HG03460 (cell line): ENCODE results near the gene SLC35G1.

Source experiments
- ATAC-seq: cut with Tn5 transposase; IDR thresholded peaks from one replicate; pipeline ENCODE4 v1.9.1; 2021; ENCODE audit not compliant: unreplicated experiment

SLC35G1 gene

GRCh38 chr10:93875032-93875358, 18.8 kb upstream of the SLC35G1 start:
- no peak for ATAC-seq

GRCh38 chr10:93876381-93876780, 17.4 kb upstream of the SLC35G1 start:
- no peak for ATAC-seq

- ATAC-seq, result no peak
These were observed 14.5 kb upstream of the SLC35G1 start for GRCh38 chr10:93879273-93879672.

GRCh38 chr10:93894516-93895378, 969 bp downstream of the SLC35G1 start:
- no peak for ATAC-seq

GRCh38 chr10:93897070-93897780, 3.4 kb downstream of the SLC35G1 start:
- ATAC-seq, result no peak

DNA sequence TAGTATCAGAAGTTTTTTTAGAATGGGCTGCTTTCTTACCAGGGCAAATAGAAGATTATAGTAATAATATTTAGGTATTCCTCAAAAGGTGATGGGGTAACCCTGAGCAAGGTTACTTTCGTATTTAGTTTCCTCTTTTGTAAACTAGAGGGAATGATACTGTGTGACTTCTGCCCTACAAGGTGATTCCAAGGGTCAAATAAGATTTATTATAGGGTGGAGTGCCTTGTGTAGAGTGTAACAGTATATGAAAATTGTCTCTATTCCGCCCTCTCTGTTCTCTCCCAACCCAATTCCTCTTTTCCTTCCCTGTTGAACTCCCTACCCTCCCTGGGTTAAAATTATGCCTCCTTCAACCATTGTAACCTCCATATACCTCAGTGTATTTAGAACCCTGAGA, 5.3 kb downstream of the SLC35G1 start:
- no peak for ATAC-seq

DNA sequence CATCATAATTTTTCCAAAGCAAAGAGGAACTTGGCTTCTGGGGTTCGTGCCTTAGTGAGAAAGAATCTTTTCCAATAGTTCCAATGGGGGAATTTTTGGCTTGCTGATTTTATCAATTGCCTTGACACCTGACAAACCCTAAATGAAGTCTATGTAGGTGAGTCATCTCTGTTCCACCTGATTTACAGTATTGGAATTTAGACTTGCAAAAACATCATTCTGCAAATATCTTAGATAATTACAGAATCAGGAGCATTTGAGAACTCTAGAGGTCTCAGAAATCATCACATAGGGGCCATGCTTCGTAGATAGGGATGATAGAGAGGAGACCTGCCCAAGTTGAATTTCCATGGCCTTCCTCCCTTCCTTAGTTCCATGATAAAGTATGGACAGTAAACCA, 9.3 kb downstream of the SLC35G1 start:
- no peak for ATAC-seq

DNA sequence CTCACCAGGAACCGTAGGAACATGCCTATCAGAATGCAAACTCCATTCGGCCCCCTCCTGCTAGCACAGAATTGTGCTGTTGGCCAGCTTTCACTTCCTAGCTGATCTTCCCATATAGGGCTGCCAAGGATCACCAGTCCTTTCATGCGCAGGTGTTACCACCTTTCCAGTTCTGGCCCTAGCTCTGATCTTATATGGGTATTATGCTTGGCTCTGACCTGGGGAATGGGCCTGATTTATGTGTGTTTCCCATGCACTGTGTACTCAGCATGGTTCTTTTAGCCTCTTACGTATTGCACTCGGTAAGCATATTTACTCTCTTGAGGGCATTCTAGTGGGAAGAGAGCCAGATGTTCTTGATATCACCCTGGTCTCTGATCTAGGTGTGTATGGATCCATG, 11.1 kb downstream of the SLC35G1 start:
- ATAC-seq, result no peak

GRCh38 chr10:93907059-93907458, 13.3 kb downstream of the SLC35G1 start:
- ATAC-seq, result no peak

DNA sequence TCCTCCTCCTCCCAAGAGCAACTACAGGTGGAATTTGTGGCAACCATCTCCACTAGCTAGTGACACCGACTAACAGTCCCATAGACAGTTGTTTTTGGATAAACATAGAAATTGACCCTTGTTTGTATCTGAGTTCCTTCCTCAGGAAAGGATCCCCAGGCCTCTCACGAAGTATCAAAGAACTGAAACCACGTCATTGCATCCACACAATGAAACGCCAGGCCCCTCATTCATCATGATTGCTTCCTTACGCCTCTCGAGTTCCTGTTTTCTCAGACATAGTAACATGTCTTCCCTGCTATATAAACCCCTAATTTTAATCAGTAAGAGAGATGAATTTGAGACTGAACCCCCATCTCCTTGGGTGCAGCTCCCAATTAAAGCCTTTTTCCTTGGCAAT, 18.1 kb downstream of the SLC35G1 start:
- no peak for ATAC-seq

GRCh38 chr10:93912444-93912843, 18.7 kb downstream of the SLC35G1 start:
- no peak for ATAC-seq

DNA sequence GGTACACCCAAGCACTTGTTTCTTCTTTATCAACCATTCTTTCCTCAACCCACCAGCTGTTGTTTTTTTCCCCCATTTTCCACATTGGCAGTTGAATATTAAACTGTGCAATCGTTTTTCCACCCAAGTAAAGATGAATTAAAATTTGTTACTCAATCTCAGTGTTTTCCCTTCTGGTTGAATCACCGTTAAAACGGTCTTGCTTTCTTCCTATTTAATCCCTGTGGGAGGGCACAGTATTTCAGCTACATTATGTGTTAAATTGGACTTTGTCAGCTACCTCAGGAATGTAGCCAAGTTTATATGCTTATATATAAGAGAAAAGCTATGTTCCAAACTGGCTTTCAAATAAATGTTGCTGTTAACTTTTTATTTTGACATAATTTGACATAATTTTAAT, 19.9 kb downstream of the SLC35G1 start:
- no peak for ATAC-seq

- no peak for ATAC-seq
These were observed 21.8 kb downstream of the SLC35G1 start for GRCh38 chr10:93915598-93915997.

DNA sequence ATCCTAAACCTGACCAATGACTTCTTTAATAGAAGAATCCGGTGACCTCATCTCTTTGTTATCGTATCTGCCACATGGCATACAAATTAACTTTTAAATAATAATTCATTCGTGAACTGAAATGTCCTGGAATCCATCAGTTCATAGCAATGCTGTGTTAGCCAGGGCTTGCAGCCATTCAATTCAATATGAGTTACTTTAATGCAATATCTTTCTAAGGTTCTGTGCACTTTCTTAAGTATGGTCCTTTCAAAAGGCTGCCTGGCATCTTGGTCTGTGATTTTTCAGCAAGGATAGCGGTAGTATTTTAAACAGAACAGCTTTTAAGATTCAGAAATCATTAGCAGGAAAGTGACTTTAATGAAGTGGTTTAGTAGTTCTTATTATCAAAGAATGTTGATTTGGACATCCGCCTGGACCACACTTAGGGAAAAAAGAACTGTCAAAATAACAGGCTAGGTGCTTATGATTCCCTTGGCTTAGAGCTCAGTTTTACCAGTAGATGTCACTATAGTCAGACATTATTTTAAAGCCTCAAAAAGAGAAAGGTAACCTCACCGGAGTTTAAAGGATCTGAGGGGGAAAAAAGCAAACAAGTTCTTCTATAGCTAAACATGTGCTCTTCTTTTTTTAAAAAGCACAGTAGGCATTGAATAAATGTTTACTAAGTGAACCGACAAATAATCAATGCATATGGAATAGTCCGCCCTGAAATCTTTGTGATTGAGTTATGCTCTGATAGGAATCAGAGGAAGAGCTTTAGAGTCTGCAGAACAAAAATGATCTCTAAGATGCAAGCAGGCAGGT, 22.7 kb downstream of the SLC35G1 start:
- no peak for ATAC-seq

DNA sequence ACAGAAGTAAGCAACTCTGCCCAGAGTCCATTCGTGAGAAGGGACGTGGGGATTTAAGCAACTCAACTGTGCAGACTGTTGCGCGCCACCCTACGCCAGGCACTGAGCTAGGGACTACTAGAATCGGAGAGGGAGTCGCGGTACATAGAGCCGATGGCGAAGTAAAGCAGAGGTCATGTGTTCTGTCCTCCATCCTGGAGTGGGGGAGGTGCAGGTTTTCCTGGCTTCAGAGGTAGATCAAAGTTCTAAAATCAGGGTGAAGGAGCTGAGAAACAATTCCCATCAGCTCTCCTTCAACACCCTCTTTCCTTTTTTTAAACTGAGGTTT, 23.2 kb downstream of the SLC35G1 start:
- no peak for ATAC-seq

DNA sequence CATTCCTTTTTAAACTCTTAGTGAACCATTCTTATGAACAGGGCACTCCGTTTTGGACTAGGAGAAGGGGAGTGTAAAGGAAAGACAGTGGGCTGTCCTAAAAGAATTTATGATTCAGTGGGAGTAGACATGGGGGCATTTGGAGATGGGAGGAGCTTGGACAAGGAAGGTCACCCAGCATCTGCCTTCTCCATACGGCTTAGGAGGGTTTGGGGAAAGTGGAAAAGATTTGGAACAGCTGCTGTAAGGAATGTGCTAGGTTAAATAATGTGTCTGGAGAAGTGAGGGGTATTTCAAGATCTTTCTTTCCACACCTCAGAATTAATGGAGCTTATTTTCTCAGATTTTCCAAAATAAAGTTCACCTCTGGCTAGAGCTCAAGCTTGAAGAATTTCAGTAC, 24.0 kb downstream of the SLC35G1 start:
- ATAC-seq, result no peak

GRCh38 chr10:93921338-93921737, 27.6 kb downstream of the SLC35G1 start:
- ATAC-seq, result no peak

- no peak for ATAC-seq
These were observed 32.8 kb downstream of the SLC35G1 start for GRCh38 chr10:93926613-93927012.

DNA sequence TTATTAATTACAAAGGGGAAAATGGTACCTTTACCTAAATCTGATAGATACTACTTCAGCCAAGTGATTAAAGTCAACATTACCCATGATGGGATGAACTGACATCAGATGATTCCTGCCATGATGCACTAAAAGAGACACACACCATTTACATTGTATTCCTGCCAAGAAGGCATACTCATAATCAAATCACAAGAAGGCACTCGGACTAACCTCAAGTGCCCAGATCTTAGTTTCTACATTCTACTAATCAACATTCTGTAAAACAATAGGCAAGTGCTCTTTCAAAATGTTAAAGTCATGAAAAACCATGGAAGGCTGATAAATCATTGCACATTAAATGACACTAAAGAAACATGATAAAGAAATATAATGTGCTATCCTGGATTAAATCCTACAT, 44.4 kb downstream of the SLC35G1 start:
- no peak for ATAC-seq

- no peak for ATAC-seq
These were observed 47.1 kb downstream of the SLC35G1 start for GRCh38 chr10:93940881-93941280.

GRCh38 chr10:93941606-93942005, 47.8 kb downstream of the SLC35G1 start:
- no peak for ATAC-seq

- no peak for ATAC-seq
These were observed 52.0 kb downstream of the SLC35G1 start for GRCh38 chr10:93945819-93946218.
